PC-3 (cell line): Measurements from ENCODE around the gene ENTPD1. TPM values are rescaled to one million over a fixed set of nuclear protein-coding genes. Genes with fewer than 3 reads are reported as not detected.

ENCODE experiments used
- ATAC-seq: fragments of 200-7000 bp; cut with Tn5 transposase; 2 replicates; pipeline ENCODE4 v1.9.1; 2020; ENCODE audit warnings: mild to moderate bottlenecking, moderate library complexity
- BruUV-seq: library from RNA; stranded (reverse); fragments of 400-500 nt; replicated peaks from 2 replicates; lab custom pipeline; 2021; lab: Mats Ljungman, UMichigan
- CTCF ChIA-PET: fragments of 300-600 bp; sonication (Branson Sonifier 250); formaldehyde crosslinking; loops from one replicate; lab custom pipeline; 2022; ENCODE audit warnings: antibody characterized with exemption; lab: Charles Lee
- POLR2A ChIA-PET: fragments of 300-600 bp; sonication (Branson Sonifier 250); formaldehyde crosslinking; loops from one replicate; lab custom pipeline; 2022; ENCODE audit warnings: antibody characterized with exemption; ENCODE audit not compliant: unreplicated experiment; lab: Charles Lee
- DNase-seq: peaks from one replicate; pipeline ENCODE4 v3.0.0-alpha.2; 2015
- H2AFZ ChIP-seq: fragments of 300-600 bp; sonication (generic); 2 replicates; pipeline ENCODE4 v1.6.0; 2016; ENCODE audit warnings: antibody characterized with exemption, low read length
- H3F3A ChIP-seq: fragments of 300-600 bp; sonication (generic); one replicate; pipeline ENCODE4 v1.6.0; 2017; ENCODE audit warnings: antibody characterized with exemption, low read length, control low read depth, mild to moderate bottlenecking; ENCODE audit not compliant: unreplicated experiment
- H3K27ac ChIP-seq: fragments of 300-600 bp; sonication (generic); 2 replicates; pipeline ENCODE4 v1.5.1; 2016; ENCODE audit warnings: mild to moderate bottlenecking, low read length
- H3K27me3 ChIP-seq: fragments of 300-600 bp; sonication (generic); 2 replicates; pipeline ENCODE4 v1.6.1; 2016; ENCODE audit warnings: low read length, mixed read lengths
- H3K36me3 ChIP-seq: fragments of 300-600 bp; sonication (generic); 2 replicates; pipeline ENCODE4 v1.6.1; 2016; ENCODE audit warnings: low read depth, mixed run types, low read length, mixed read lengths
- H3K4me1 ChIP-seq: fragments of 300-600 bp; sonication (generic); 2 replicates; pipeline ENCODE4 v1.5.1; 2016; ENCODE audit warnings: low read length; ENCODE audit not compliant: insufficient read depth
- H3K4me2 ChIP-seq: fragments of 300-600 bp; sonication (generic); 2 replicates; pipeline ENCODE4 v1.6.0; 2016; ENCODE audit warnings: low read length
- H3K4me3 ChIP-seq: fragments of 300-600 bp; sonication (generic); 2 replicates; pipeline ENCODE4 v1.5.1; 2016; ENCODE audit warnings: mild to moderate bottlenecking, low read length, mixed read lengths
- H3K79me2 ChIP-seq: fragments of 300-600 bp; sonication (generic); 2 replicates; pipeline ENCODE4 v1.6.1; 2017; ENCODE audit warnings: low read length, mixed read lengths
- H3K9ac ChIP-seq: fragments of 300-600 bp; sonication (generic); 2 replicates; pipeline ENCODE4 v1.6.0; 2016; ENCODE audit warnings: mild to moderate bottlenecking, low read length
- H3K9me2 ChIP-seq: fragments of 300-600 bp; sonication (generic); replicated peaks from 2 replicates; pipeline ENCODE4 v1.6.1; 2016; ENCODE audit warnings: mixed run types, low read length, mixed read lengths
- H3K9me3 ChIP-seq: fragments of 300-600 bp; sonication (generic); 2 replicates; pipeline ENCODE4 v1.6.1; 2016; ENCODE audit warnings: low read length, mixed read lengths
- H4K20me1 ChIP-seq: fragments of 300-600 bp; sonication (generic); 2 replicates; pipeline ENCODE4 v1.6.1; 2016; ENCODE audit warnings: low read length, mixed read lengths
- CTCF ChIP-seq: fragments of 300-600 bp; sonication (generic); conservative IDR thresholded peaks from 2 replicates; pipeline ENCODE4 v1.5.1; 2017; ENCODE audit warnings: antibody characterized with exemption, low read depth, mild to moderate bottlenecking, low read length
- EZH2 ChIP-seq: fragments of 300-600 bp; sonication (generic); IDR thresholded peaks from one replicate; pipeline ENCODE4 v1.6.1; 2017; ENCODE audit warnings: antibody characterized with exemption, mild to moderate bottlenecking, low read length; ENCODE audit not compliant: unreplicated experiment
- EZH2phosphoT487 ChIP-seq: fragments of 300-600 bp; sonication (generic); IDR thresholded peaks from 2 replicates; pipeline ENCODE4 v1.6.1; 2018; ENCODE audit warnings: mild to moderate bottlenecking, antibody characterized with exemption, low read length, borderline replicate concordance
- intact Hi-C: fragments of 100-400 bp; cut with micrococcal nuclease; formaldehyde crosslinking; loops from 2 replicates; pipeline ENCODE4 v1.9.0; 2023
- total RNA-seq: library from RNA; depleted of rRNA; stranded (reverse); fragments of >200 nt; gene quantifications from 2 replicates; pipeline ENCODE4 v1.2.3, GENCODE V29; 2014

The ENTPD1 gene
- total RNA-seq, 1 experiment from 2014 or later = not detected

- Histone ChIP-seq H2AFZ (no peak overlapping the region), H3K9ac (no peak overlapping the region), H3K9me3 (no peaks in the 10 kb centered on the region), H3K9me2 (no peaks in the 10 kb centered on the region), H3F3A (no peaks in the 10 kb centered on the region), H3K4me1 (no peaks in the 10 kb centered on the region), H4K20me1 (no peaks in the 10 kb centered on the region), H3K4me3 (no peak overlapping the region), H3K27me3 (peaks cover 11% of the 10 kb centered on the region), H3K27ac (no peak overlapping the region), H3K36me3 (no peaks in the 10 kb centered on the region), H3K79me2 (no peaks in the 10 kb centered on the region), H3K4me2 (no peak overlapping the region)
- BruUV-seq = no TSS peak
- no peak for ATAC-seq
- POLR2A ChIA-PET = no interaction called here
- DNase-seq = no peak
- CTCF ChIA-PET = no interaction called here
- intact Hi-C loops = no loop called here
- TF ChIP-seq EZH2phosphoT487 (no peak), CTCF (no peak), EZH2 (no peak)
These were observed 12.9 kb upstream of the ENTPD1 start for GRCh38 chr10:95742962-95743535.

GRCh38 chr10:95745501-95745900 lies 10.5 kb upstream of the ENTPD1 start:
- Histone ChIP-seq H3K9ac (no peak overlapping the region), H3K27me3 (peaks cover 15% of the 10 kb centered on the region), H3K4me2 (no peak overlapping the region), H2AFZ (no peak overlapping the region), H3K4me1 (no peaks in the 10 kb centered on the region), H3K79me2 (no peaks in the 10 kb centered on the region), H3F3A (no peaks in the 10 kb centered on the region), H3K9me3 (no peaks in the 10 kb centered on the region), H3K36me3 (no peaks in the 10 kb centered on the region), H3K9me2 (no peaks in the 10 kb centered on the region), H3K4me3 (no peak overlapping the region), H3K27ac (no peak overlapping the region), H4K20me1 (no peaks in the 10 kb centered on the region)
- BruUV-seq = no TSS peak
- intact Hi-C loops = no loop called here
- ATAC-seq (no peak), DNase-seq (no peak)
- TF ChIP-seq EZH2phosphoT487 (no peak), EZH2 (no peak), CTCF (no peak)
- ChIA-PET CTCF (no interaction called here), POLR2A (no interaction called here)

- DNase-seq (no peak), ATAC-seq (no peak)
- BruUV-seq = no TSS peak
- Histone ChIP-seq H3K4me3 (no peak overlapping the region), H3K27ac (no peak overlapping the region), H3K79me2 (no peaks in the 10 kb centered on the region), H3K36me3 (no peaks in the 10 kb centered on the region), H3K4me1 (no peaks in the 10 kb centered on the region), H3F3A (no peaks in the 10 kb centered on the region), H3K9me3 (no peaks in the 10 kb centered on the region), H3K9me2 (no peaks in the 10 kb centered on the region), H2AFZ (no peak overlapping the region), H3K27me3 (peaks cover 15% of the 10 kb centered on the region), H3K9ac (no peak overlapping the region), H4K20me1 (no peaks in the 10 kb centered on the region), H3K4me2 (no peak overlapping the region)
- intact Hi-C loops = no loop called here
- POLR2A ChIA-PET = no interaction called here
- TF ChIP-seq CTCF (no peak), EZH2phosphoT487 (no peak), EZH2 (no peak)
- CTCF ChIA-PET = no interaction called here
These were observed 7.6 kb upstream of the ENTPD1 start for GRCh38 chr10:95748349-95748748.
